Esophagus squamous epithelium (tissue), 5 donors: ENCODE results near the gene PSMD13. TPM values are rescaled to one million over a fixed set of nuclear protein-coding genes. Genes with fewer than 3 reads are reported as not detected.

Experiments
- DNase-seq: peaks from one replicate; lab custom pipeline; 2025; lab: John Stamatoyannopoulos, UW
- H3K27ac ChIP-seq, 4 donors: fragments of 200-600 bp; sonication (generic); one replicate each; pipeline ENCODE4 v1.5.1; 2016 to 2019; ENCODE audit warnings: mild to moderate bottlenecking in 1 of 4
- H3K27me3 ChIP-seq, 4 donors: fragments of 200-600 bp; sonication (generic); 1 replicate in 3 of 4; 2 replicates in 1 of 4; pipeline versions ENCODE4 v1.5.1 to v1.6.0; 2017 to 2021; ENCODE audit warnings: antibody characterized with exemption in 1 of 4
- H3K36me3 ChIP-seq, 3 donors: fragments of 200-600 bp; sonication (generic); one replicate each; pipeline ENCODE4 v1.5.1; 2016 to 2019
- H3K4me1 ChIP-seq, 3 donors: fragments of 200-600 bp; sonication (generic); one replicate each; pipeline ENCODE4 v1.5.1; 2017 to 2019
- H3K4me3 ChIP-seq, 4 donors: fragments of 200-600 bp; sonication (generic); 1 replicate in 3 of 4; 2 replicates in 1 of 4; pipeline ENCODE4 v1.5.1; 2016 to 2019; ENCODE audit warnings: mild to moderate bottlenecking in 2 of 4, moderate library complexity in 1 of 4
- H3K9me3 ChIP-seq, 3 donors: fragments of 200-600 bp; sonication (generic); one replicate each; pipeline ENCODE4 v1.5.1; 2016 to 2019
- CTCF ChIP-seq, 6 experiments: fragments of 450-650 bp in 4 of 6; fragments of 200-600 bp in 2 of 6; sonication (generic) in 2 of 6; IDR thresholded peaks; one replicate each; pipeline ENCODE4 v1.5.1; 2016 to 2019; ENCODE audit warnings: antibody characterized with exemption in 6 of 6, mild to moderate bottlenecking in 4 of 6, moderate library complexity in 4 of 6
- POLR2A ChIP-seq, 4 donors: fragments of 450-650 bp; IDR thresholded peaks; one replicate each; pipeline ENCODE4 v1.6.1; 2017; ENCODE audit warnings: antibody characterized with exemption in 4 of 4, mild to moderate bottlenecking in 4 of 4, moderate library complexity in 3 of 4
- WGBS, 2 donors: methylation state at CpG; one replicate each; pipeline ENCODE4 v1.1.5; 2018; 5-methylcytosine and 5-hydroxymethylcytosine counted together
- intact Hi-C: fragments of 100-400 bp; cut with DNase I; formaldehyde crosslinking; loops from one replicate; pipeline ENCODE4 v1.15.0; 2022
- total RNA-seq, 4 donors: library from RNA; depleted of rRNA; stranded (reverse); fragments of >200 nt; gene quantifications; one replicate each; pipeline ENCODE4 v1.1.0, GENCODE V29; 2016
- donor health status: DM: yes; HTN: yes; CAD: no.

Gene PSMD13
- total RNA-seq, 4 donors from 2014 or later, result 46.4 to 116 (median 105) TPM

- Histone ChIP-seq H3K27me3 (no peaks in the 10 kb centered on the region), H3K4me1 (peaks cover 29 to 66% (median 30%) of the 10 kb centered on the region in 3 donors), H3K27ac (peak overlapping the region in 3 of 4 donors; percentile 96 to 100 (median 98)), H3K9me3 (no peaks in the 10 kb centered on the region), H3K36me3 (peaks cover 12 to 61% (median 22%) of the 10 kb centered on the region in 3 donors), H3K4me3 (peak overlapping the region; percentile 80 to 100 (median 90))
- WGBS, 2 donors, result 40 to 74% methylated on average over 1 to 3 of the region's 7 CpGs
- intact Hi-C loops, result no loop called here
- DNase-seq, result no peak
- no peak for TF ChIP-seq CTCF (IDR thresholded peaks at IDR 0.05)
- no peak for TF ChIP-seq POLR2A (IDR thresholded peaks at IDR 0.05)
These were observed 30.8 kb upstream of the PSMD13 start for GRCh38 chr11:206002-206384.

GRCh38 chr11:206526-207207 is 30.1 kb upstream of the PSMD13 start:
- Histone ChIP-seq H3K4me3 (peak overlapping the region; percentile 80 to 100 (median 90)), H3K36me3 (peaks cover 19 to 62% (median 29%) of the 10 kb centered on the region in 3 donors), H3K9me3 (no peaks in the 10 kb centered on the region), H3K27me3 (no peaks in the 10 kb centered on the region), H3K27ac (peak overlapping the region; percentile 96 to 100 (median 98)), H3K4me1 (peaks cover 29 to 72% (median 30%) of the 10 kb centered on the region in 3 donors)
- WGBS, 2 donors, result 3 to 5% methylated on average over 11 to 14 of the region's 39 CpGs
- TF ChIP-seq CTCF (IDR thresholded peaks at IDR 0.05) (no peak), POLR2A (IDR thresholded peaks at IDR 0.05) (no peak)
- intact Hi-C loops, result no loop called here
- DNase-seq, result no peak

- Histone ChIP-seq H3K4me1 (peaks cover 29 to 73% (median 30%) of the 10 kb centered on the region in 3 donors), H3K27ac (peak within 1 kb of the TSS; percentile 96 to 100 (median 98)), H3K36me3 (peaks cover 24 to 67% (median 30%) of the 10 kb centered on the region in 3 donors), H3K27me3 (no peaks in the 10 kb centered on the region), H3K9me3 (no peaks in the 10 kb centered on the region), H3K4me3 (peak within 1 kb of the TSS; percentile 80 to 100 (median 90))
- DNase-seq, result peak; percentile 95
- intact Hi-C loops, result no loop called here
- peak in 3 of 4 donors; percentile 94 to 97 (median 96) for TF ChIP-seq POLR2A (IDR thresholded peaks at IDR 0.05)
- TF ChIP-seq CTCF (IDR thresholded peaks at IDR 0.05), result peak in 2 of 6 experiments; percentile 10 to 22
- 0% methylated on average over 6 of the region's 63 CpGs; no CpG with 5 or more reads in 1 of the 2 donors for WGBS, 2 donors
These were observed 29.4 kb upstream of the PSMD13 start, which contains the start of the genes BET1L and RIC8A for GRCh38 chr11:207208-207862. Gene BET1L, minus strand, starts transcription at chr11:207399. Its CDS starts 78 bp downstream, at chr11:207321. Gene RIC8A, plus strand, starts transcription at chr11:207708. Its CDS starts 1,147 bp downstream, at chr11:208855.

DNA sequence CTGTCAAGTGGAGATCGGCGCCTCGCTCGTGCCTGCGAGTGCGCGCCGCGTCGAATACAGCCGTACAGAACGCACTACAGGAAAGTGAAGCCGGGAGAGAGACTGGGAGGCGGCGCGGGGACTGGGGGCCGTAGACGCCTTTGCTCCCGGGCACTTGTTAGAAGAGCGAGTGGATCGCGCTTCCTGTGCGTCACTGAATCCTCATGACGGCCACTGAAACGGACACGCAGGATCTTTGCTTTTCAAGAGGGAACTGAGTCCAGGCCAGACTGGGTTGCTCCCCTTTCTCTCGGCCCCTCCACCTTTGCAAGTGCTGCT is 29.0 kb upstream of the PSMD13 start:
- no peak for DNase-seq
- WGBS, 2 donors, result 0% methylated on average over 2 to 21 of the region's 27 CpGs
- intact Hi-C loops, result no loop called here
- TF ChIP-seq CTCF (IDR thresholded peaks at IDR 0.05) (no peak), POLR2A (IDR thresholded peaks at IDR 0.05) (no peak)
- peak overlapping the region; percentile 80 to 100 (median 90) for H3K4me3 ChIP-seq
- H3K36me3 ChIP-seq, result peaks cover 29 to 67% (median 32%) of the 10 kb centered on the region in 3 donors
- no peaks in the 10 kb centered on the region for H3K9me3 ChIP-seq
- H3K27ac ChIP-seq, result peak overlapping the region; percentile 96 to 100 (median 98)
- peaks cover 29 to 69% (median 30%) of the 10 kb centered on the region in 3 donors for H3K4me1 ChIP-seq
- no peaks in the 10 kb centered on the region for H3K27me3 ChIP-seq
